Measurements from ENCODE around the gene RANBP2.

The RANBP2 gene

GRCh38 chr2:108776475-108776874 is 57.2 kb downstream of the RANBP2 start:
- ATAC-seq, result no peak
- TF ChIP-seq ESRRG (CRISPR knock-in tag; IDR thresholded peaks at IDR 0.05), result no peak
- TF ChIP-seq ZFP30 (CRISPR knock-in tag; IDR thresholded peaks at IDR 0.05), result no peak
- no peak for TF ChIP-seq ZFP3 (CRISPR knock-in tag; IDR thresholded peaks at IDR 0.05)
- TF ChIP-seq OSR1 (CRISPR knock-in tag; IDR thresholded peaks at IDR 0.05), result no peak
- TF ChIP-seq SNAI2 (CRISPR knock-in tag; IDR thresholded peaks at IDR 0.05), result no peak
- TF ChIP-seq ZNF8 (CRISPR knock-in tag; IDR thresholded peaks at IDR 0.05), result no peak
- TF ChIP-seq PATZ1 (CRISPR knock-in tag; IDR thresholded peaks at IDR 0.05; ENCODE audit: borderline replicate concordance), result no peak
- no peak for TF ChIP-seq TCF4 (CRISPR knock-in tag; IDR thresholded peaks at IDR 0.05; ENCODE audit: borderline replicate concordance)
- no peak for TF ChIP-seq CSRNP3 (CRISPR knock-in tag; IDR thresholded peaks at IDR 0.05)
- TF ChIP-seq GLIS3 (CRISPR knock-in tag; IDR thresholded peaks at IDR 0.05), result no peak
- TF ChIP-seq BACH2 (CRISPR knock-in tag; IDR thresholded peaks at IDR 0.05; ENCODE audit: borderline replicate concordance), result no peak
- TF ChIP-seq ZNF565 (CRISPR knock-in tag; conservative IDR thresholded peaks at IDR 0.05; ENCODE audit: low read depth), result no peak
- TF ChIP-seq TOX (CRISPR knock-in tag; IDR thresholded peaks at IDR 0.05; ENCODE audit: borderline replicate concordance), result no peak
- TF ChIP-seq ZNF70 (CRISPR knock-in tag; IDR thresholded peaks at IDR 0.05), result no peak
- no peak for TF ChIP-seq CSDC2 (CRISPR knock-in tag; IDR thresholded peaks at IDR 0.05)

GRCh38 chr2:108778857-108779256 is 59.6 kb downstream of the RANBP2 start:
- no peak for ATAC-seq
- TF ChIP-seq GLIS3 (CRISPR knock-in tag; IDR thresholded peaks at IDR 0.05) (no peak), RARB (CRISPR knock-in tag; IDR thresholded peaks at IDR 0.05) (no peak), ZFP3 (CRISPR knock-in tag; IDR thresholded peaks at IDR 0.05) (no peak), CSDC2 (CRISPR knock-in tag; IDR thresholded peaks at IDR 0.05) (no peak), ISL1 (CRISPR knock-in tag; IDR thresholded peaks at IDR 0.05) (no peak), ARNTL (CRISPR knock-in tag; IDR thresholded peaks at IDR 0.05; ENCODE audit: borderline replicate concordance, low read depth) (no peak)

GRCh38 chr2:108786008-108786353 is 66.7 kb downstream of the RANBP2 start:
- ATAC-seq, result peak; percentile 20; the same call in 2 of the 3 replicates
- TF ChIP-seq BACH2 (CRISPR knock-in tag; IDR thresholded peaks at IDR 0.05; ENCODE audit: borderline replicate concordance), result no peak
- no peak for TF ChIP-seq ZC3H10 (CRISPR knock-in tag; IDR thresholded peaks at IDR 0.05)
- no peak for TF ChIP-seq ESRRG (CRISPR knock-in tag; IDR thresholded peaks at IDR 0.05)
- TF ChIP-seq ARNTL (CRISPR knock-in tag; IDR thresholded peaks at IDR 0.05; ENCODE audit: borderline replicate concordance, low read depth), result no peak
- TF ChIP-seq RARB (CRISPR knock-in tag; IDR thresholded peaks at IDR 0.05), result no peak
- TF ChIP-seq ZFP3 (CRISPR knock-in tag; IDR thresholded peaks at IDR 0.05), result no peak
- TF ChIP-seq SNAI2 (CRISPR knock-in tag; IDR thresholded peaks at IDR 0.05), result no peak
- TF ChIP-seq CSRNP3 (CRISPR knock-in tag; IDR thresholded peaks at IDR 0.05), result no peak
- no peak for TF ChIP-seq ZNF70 (CRISPR knock-in tag; IDR thresholded peaks at IDR 0.05)
- no peak for TF ChIP-seq PPARA (CRISPR knock-in tag; IDR thresholded peaks at IDR 0.05; ENCODE audit: borderline replicate concordance)
- no peak for TF ChIP-seq TSHZ2 (CRISPR knock-in tag; IDR thresholded peaks at IDR 0.05)
- TF ChIP-seq OSR1 (CRISPR knock-in tag; IDR thresholded peaks at IDR 0.05), result no peak
- no peak for TF ChIP-seq GLIS3 (CRISPR knock-in tag; IDR thresholded peaks at IDR 0.05)
- no peak for TF ChIP-seq ISL1 (CRISPR knock-in tag; IDR thresholded peaks at IDR 0.05)
- TF ChIP-seq CSDC2 (CRISPR knock-in tag; IDR thresholded peaks at IDR 0.05), result no peak

Data from SK-N-SH treated with all-trans-retinoic acid at 6 μM for 48 hours (cell line).